Measurements from ENCODE around the gene TSHZ2. TPM values are rescaled to one million over a fixed set of nuclear protein-coding genes. Genes with fewer than 3 reads are reported as not detected.
"Not testable (repeated sequence)": the region's sequence is repeated elsewhere in the genome, so short reads cannot be mapped to it uniquely, and the experiment has no call there.

The TSHZ2 gene
- total RNA-seq, 1 donor from 2014 or later: 22.9 TPM

GRCh38 chr20:53498341-53498740 is 526.2 kb downstream of the TSHZ2 start:
- Mint-ChIP-seq H3K4me1 (ENCODE audit: low read depth) (peaks cover 5% of the 10 kb centered on the region), H3K36me3 (ENCODE audit: insufficient read depth) (peaks cover 18% of the 10 kb centered on the region), H3K4me3 (ENCODE audit: low read depth) (no peak overlapping the region), H3K27ac (no peak overlapping the region), H3K27me3 (no peaks in the 10 kb centered on the region), H3K9me3 (ENCODE audit: low read depth) (peaks cover 9% of the 10 kb centered on the region)
- no peak for DNase-seq (ENCODE audit: low spot score, unreplicated experiment)
- TF ChIP-seq, protein P1, sequence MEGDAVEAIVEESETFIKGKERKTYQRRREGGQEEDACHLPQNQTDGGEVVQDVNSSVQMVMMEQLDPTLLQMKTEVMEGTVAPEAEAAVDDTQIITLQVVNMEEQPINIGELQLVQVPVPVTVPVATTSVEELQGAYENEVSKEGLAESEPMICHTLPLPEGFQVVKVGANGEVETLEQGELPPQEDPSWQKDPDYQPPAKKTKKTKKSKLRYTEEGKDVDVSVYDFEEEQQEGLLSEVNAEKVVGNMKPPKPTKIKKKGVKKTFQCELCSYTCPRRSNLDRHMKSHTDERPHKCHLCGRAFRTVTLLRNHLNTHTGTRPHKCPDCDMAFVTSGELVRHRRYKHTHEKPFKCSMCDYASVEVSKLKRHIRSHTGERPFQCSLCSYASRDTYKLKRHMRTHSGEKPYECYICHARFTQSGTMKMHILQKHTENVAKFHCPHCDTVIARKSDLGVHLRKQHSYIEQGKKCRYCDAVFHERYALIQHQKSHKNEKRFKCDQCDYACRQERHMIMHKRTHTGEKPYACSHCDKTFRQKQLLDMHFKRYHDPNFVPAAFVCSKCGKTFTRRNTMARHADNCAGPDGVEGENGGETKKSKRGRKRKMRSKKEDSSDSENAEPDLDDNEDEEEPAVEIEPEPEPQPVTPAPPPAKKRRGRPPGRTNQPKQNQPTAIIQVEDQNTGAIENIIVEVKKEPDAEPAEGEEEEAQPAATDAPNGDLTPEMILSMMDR (IDR thresholded peaks at IDR 0.05; ENCODE audit: unreplicated experiment): no peak

DNA sequence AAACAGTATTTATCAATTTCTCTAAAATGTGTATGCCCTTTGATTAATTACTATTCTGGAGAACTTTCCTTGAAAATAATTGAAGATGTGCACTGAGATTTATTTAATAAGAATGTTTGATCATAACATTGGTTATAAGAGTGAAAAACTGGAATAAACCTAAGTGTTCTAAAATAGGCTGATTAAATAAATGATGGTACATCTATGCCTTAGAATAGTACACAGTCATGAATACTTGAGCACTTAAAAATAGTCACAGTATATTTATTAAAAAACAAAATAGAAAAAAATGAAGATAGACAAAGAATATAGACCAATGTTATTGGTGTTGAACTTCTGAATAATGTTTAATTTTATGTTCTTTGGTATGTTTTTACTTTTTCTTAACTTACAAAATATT is 528.5 kb downstream of the TSHZ2 start:
- H3K27me3 Mint-ChIP-seq: no peaks in the 10 kb centered on the region
- peaks cover 2% of the 10 kb centered on the region for H3K4me1 Mint-ChIP-seq (ENCODE audit: low read depth)
- TF ChIP-seq, protein P1 (IDR thresholded peaks at IDR 0.05; ENCODE audit: unreplicated experiment): no peak
- H3K4me3 Mint-ChIP-seq (ENCODE audit: low read depth): no peak overlapping the region
- peaks cover 18% of the 10 kb centered on the region for H3K36me3 Mint-ChIP-seq (ENCODE audit: insufficient read depth)
- DNase-seq (ENCODE audit: low spot score, unreplicated experiment): no peak
- peaks cover 9% of the 10 kb centered on the region for H3K9me3 Mint-ChIP-seq (ENCODE audit: low read depth)
- H3K27ac Mint-ChIP-seq: no peak overlapping the region

- TF ChIP-seq, protein P1 (IDR thresholded peaks at IDR 0.05; ENCODE audit: unreplicated experiment): no peak
- Mint-ChIP-seq H3K4me1 (ENCODE audit: low read depth) (no peaks in the 10 kb centered on the region), H3K27ac (no peak overlapping the region), H3K9me3 (ENCODE audit: low read depth) (peaks cover 4% of the 10 kb centered on the region), H3K36me3 (ENCODE audit: insufficient read depth) (peaks cover 10% of the 10 kb centered on the region), H3K4me3 (ENCODE audit: low read depth) (peak overlapping the region; percentile 81), H3K27me3 (no peaks in the 10 kb centered on the region)
- no peak for DNase-seq (ENCODE audit: low spot score, unreplicated experiment)
These were observed 530.7 kb downstream of the TSHZ2 start for GRCh38 chr20:53502820-53503219.

- peaks cover 4% of the 10 kb centered on the region for H3K9me3 Mint-ChIP-seq (ENCODE audit: low read depth)
- peak overlapping the region; percentile 81 for H3K4me3 Mint-ChIP-seq (ENCODE audit: low read depth)
- no peaks in the 10 kb centered on the region for H3K27me3 Mint-ChIP-seq
- peaks cover 6% of the 10 kb centered on the region for H3K36me3 Mint-ChIP-seq (ENCODE audit: insufficient read depth)
- TF ChIP-seq, protein P1 (IDR thresholded peaks at IDR 0.05; ENCODE audit: unreplicated experiment): no peak
- peak overlapping the region; percentile 97 for H3K27ac Mint-ChIP-seq
- H3K4me1 Mint-ChIP-seq (ENCODE audit: low read depth): no peaks in the 10 kb centered on the region
- no peak for DNase-seq (ENCODE audit: low spot score, unreplicated experiment)
These were observed 531.4 kb downstream of the TSHZ2 start for GRCh38 chr20:53503517-53503919.

DNA sequence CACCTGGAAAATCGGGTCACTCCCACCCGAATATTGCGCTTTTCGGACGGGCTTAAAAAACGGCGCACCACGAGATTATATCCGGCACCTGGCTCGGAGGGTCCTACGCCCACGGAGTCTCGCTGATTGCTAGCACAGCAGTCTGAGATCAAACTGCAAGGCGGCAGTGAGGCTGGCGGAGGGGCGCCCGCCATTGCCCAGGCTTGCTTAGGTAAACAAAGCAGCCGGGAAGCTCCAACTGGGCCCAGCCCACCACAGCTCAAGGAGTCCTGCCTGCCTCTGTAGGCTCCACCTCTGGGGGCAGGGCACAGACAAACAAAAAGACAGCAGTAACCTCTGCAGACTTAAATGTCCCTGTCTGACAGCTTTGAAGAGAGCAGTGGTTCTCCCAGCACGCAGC is 531.9 kb downstream of the TSHZ2 start:
- not testable (repeated sequence) for H3K9me3 Mint-ChIP-seq (ENCODE audit: low read depth); H3K27me3 Mint-ChIP-seq; H3K4me1 Mint-ChIP-seq (ENCODE audit: low read depth); DNase-seq (ENCODE audit: low spot score, unreplicated experiment); H3K36me3 Mint-ChIP-seq (ENCODE audit: insufficient read depth)
- Mint-ChIP-seq H3K4me3 (ENCODE audit: low read depth) (peak overlapping the region; percentile 81), H3K27ac (peak overlapping the region; percentile 97)

GRCh38 chr20:53510262-53510661 is 538.1 kb downstream of the TSHZ2 start:
- DNase-seq (ENCODE audit: low spot score, unreplicated experiment): no peak
- Mint-ChIP-seq H3K36me3 (ENCODE audit: insufficient read depth) (peaks cover 4% of the 10 kb centered on the region), H3K4me3 (ENCODE audit: low read depth) (no peak overlapping the region), H3K9me3 (ENCODE audit: low read depth) (peaks cover 6% of the 10 kb centered on the region), H3K27me3 (no peaks in the 10 kb centered on the region), H3K4me1 (ENCODE audit: low read depth) (peaks cover 12% of the 10 kb centered on the region), H3K27ac (no peak overlapping the region)
- TF ChIP-seq, protein P1 (IDR thresholded peaks at IDR 0.05; ENCODE audit: unreplicated experiment): no peak

Measured in progenitor cell of endocrine pancreas (in vitro differentiated cells).